Ishikawa (cell line): ENCODE measurements around the gene USP14.

ENCODE experiments used
- CEBPB ChIP-seq: IDR thresholded peaks from 2 replicates; pipeline ENCODE4 v1.6.1; 2012
- CREB1 ChIP-seq: IDR thresholded peaks from 2 replicates; pipeline ENCODE4 v1.6.1; 2012; ENCODE audit warnings: low read depth
- EGR1 ChIP-seq: IDR thresholded peaks from 2 replicates; pipeline ENCODE4 v1.6.1; 2012
- EP300 ChIP-seq: IDR thresholded peaks from 2 replicates; pipeline ENCODE4 v1.6.1; 2012; ENCODE audit warnings: borderline replicate concordance
- FOXM1 ChIP-seq: IDR thresholded peaks from 2 replicates; pipeline ENCODE4 v1.6.1; 2012; ENCODE audit warnings: low read depth, borderline replicate concordance
- MAX ChIP-seq: IDR thresholded peaks from 2 replicates; pipeline ENCODE4 v1.6.1; 2012
- NFIC ChIP-seq: IDR thresholded peaks from 2 replicates; pipeline ENCODE4 v1.6.1; 2012
- RAD21 ChIP-seq: IDR thresholded peaks from 2 replicates; pipeline ENCODE4 v1.6.1; 2012; ENCODE audit warnings: low read depth
- REST ChIP-seq: IDR thresholded peaks from 2 replicates; pipeline ENCODE4 v1.6.1; 2012; ENCODE audit warnings: low read depth, mild to moderate bottlenecking
- TAF1 ChIP-seq: IDR thresholded peaks from 2 replicates; pipeline ENCODE4 v1.6.1; 2012; ENCODE audit warnings: low read depth, mild to moderate bottlenecking
- TCF12 ChIP-seq: IDR thresholded peaks from 2 replicates; pipeline ENCODE4 v1.6.1; 2012; ENCODE audit warnings: low read depth
- TEAD4 ChIP-seq: IDR thresholded peaks from 2 replicates; pipeline ENCODE4 v1.6.1; 2012
- USF1 ChIP-seq: IDR thresholded peaks from 2 replicates; pipeline ENCODE4 v1.6.1; 2012
- YY1 ChIP-seq: IDR thresholded peaks from 2 replicates; pipeline ENCODE4 v1.6.1; 2012; ENCODE audit warnings: low read depth
- ZBTB7A ChIP-seq: IDR thresholded peaks from 2 replicates; pipeline ENCODE4 v1.6.1; 2012; ENCODE audit warnings: low read depth

USP14 gene

GRCh38 chr18:195651-196050 lies 37.3 kb downstream of the USP14 start:
- TF ChIP-seq CREB1 (no peak), EGR1 (no peak), REST (no peak), TEAD4 (no peak), YY1 (no peak), ZBTB7A (no peak), NFIC (no peak)

GRCh38 chr18:199214-199613 lies 40.9 kb downstream of the USP14 start:
- no peak for TF ChIP-seq REST
- TF ChIP-seq EP300 = no peak
- TF ChIP-seq ZBTB7A = no peak
- no peak for TF ChIP-seq FOXM1
- no peak for TF ChIP-seq NFIC
- TF ChIP-seq CREB1 = no peak
- no peak for TF ChIP-seq MAX
- no peak for TF ChIP-seq TCF12
- no peak for TF ChIP-seq TAF1
- no peak for TF ChIP-seq USF1
- TF ChIP-seq TEAD4 = no peak
- TF ChIP-seq RAD21 = no peak
- no peak for TF ChIP-seq YY1
- no peak for TF ChIP-seq EGR1
- no peak for TF ChIP-seq CEBPB

- TF ChIP-seq MAX = no peak
- no peak for TF ChIP-seq TEAD4
- TF ChIP-seq USF1 = no peak
- TF ChIP-seq ZBTB7A = no peak
- no peak for TF ChIP-seq YY1
- no peak for TF ChIP-seq CEBPB
- TF ChIP-seq RAD21 = no peak
- no peak for TF ChIP-seq NFIC
- no peak for TF ChIP-seq TCF12
- no peak for TF ChIP-seq TAF1
- no peak for TF ChIP-seq EP300
These were observed 41.4 kb downstream of the USP14 start for GRCh38 chr18:199768-200167.

- no peak for TF ChIP-seq REST
- TF ChIP-seq TCF12 = no peak
- TF ChIP-seq TAF1 = no peak
- TF ChIP-seq CEBPB = no peak
- no peak for TF ChIP-seq EGR1
- TF ChIP-seq FOXM1 = no peak
- TF ChIP-seq NFIC = no peak
- TF ChIP-seq MAX = no peak
- TF ChIP-seq RAD21 = no peak
- no peak for TF ChIP-seq YY1
- no peak for TF ChIP-seq EP300
- no peak for TF ChIP-seq ZBTB7A
- TF ChIP-seq TEAD4 = no peak
- TF ChIP-seq USF1 = no peak
- TF ChIP-seq CREB1 = no peak
These were observed 51.7 kb downstream of the USP14 start for GRCh38 chr18:210075-210474.
